ENCODE results near the gene DGCR2. TPM values are rescaled to one million over a fixed set of nuclear protein-coding genes. Genes with fewer than 3 reads are reported as not detected.
"Not testable (repeated sequence)": the region's sequence is repeated elsewhere in the genome, so short reads cannot be mapped to it uniquely, and the experiment has no call there.

The DGCR2 gene
- total RNA-seq, 1 donor from 2014 or later: 64.4 TPM

DNA sequence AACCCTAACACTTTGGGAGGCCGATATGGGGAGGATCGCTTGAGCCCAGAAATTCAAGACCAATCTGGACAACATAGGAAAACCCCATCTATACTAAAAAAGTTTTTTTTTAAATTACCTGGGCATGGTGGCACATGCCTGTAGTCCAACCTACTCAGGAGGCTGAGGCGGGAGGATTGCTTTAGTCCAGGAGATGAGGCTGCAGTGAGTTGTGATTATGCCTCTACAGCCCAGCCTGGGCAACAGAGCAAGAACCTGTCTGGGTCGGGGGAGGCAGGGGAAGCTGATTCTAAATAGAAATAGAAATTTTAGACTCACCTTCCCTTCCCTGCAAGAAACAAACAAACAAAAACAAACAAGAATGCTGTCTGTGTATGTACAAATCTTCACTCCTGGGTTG, 133.3 kb downstream of the DGCR2 start:
- TF ChIP-seq, protein P1, sequence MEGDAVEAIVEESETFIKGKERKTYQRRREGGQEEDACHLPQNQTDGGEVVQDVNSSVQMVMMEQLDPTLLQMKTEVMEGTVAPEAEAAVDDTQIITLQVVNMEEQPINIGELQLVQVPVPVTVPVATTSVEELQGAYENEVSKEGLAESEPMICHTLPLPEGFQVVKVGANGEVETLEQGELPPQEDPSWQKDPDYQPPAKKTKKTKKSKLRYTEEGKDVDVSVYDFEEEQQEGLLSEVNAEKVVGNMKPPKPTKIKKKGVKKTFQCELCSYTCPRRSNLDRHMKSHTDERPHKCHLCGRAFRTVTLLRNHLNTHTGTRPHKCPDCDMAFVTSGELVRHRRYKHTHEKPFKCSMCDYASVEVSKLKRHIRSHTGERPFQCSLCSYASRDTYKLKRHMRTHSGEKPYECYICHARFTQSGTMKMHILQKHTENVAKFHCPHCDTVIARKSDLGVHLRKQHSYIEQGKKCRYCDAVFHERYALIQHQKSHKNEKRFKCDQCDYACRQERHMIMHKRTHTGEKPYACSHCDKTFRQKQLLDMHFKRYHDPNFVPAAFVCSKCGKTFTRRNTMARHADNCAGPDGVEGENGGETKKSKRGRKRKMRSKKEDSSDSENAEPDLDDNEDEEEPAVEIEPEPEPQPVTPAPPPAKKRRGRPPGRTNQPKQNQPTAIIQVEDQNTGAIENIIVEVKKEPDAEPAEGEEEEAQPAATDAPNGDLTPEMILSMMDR (IDR thresholded peaks at IDR 0.05): no peak
- no peaks in the 10 kb centered on the region for H3K36me3 Mint-ChIP-seq (ENCODE audit: unreplicated experiment)
- no peaks in the 10 kb centered on the region for H3K4me1 Mint-ChIP-seq (ENCODE audit: unreplicated experiment)
- H3K27me3 Mint-ChIP-seq (ENCODE audit: unreplicated experiment): no peaks in the 10 kb centered on the region
- no peaks in the 10 kb centered on the region for H3K9me3 Mint-ChIP-seq (ENCODE audit: unreplicated experiment)
- DNase-seq (ENCODE audit: extremely low spot score, unreplicated experiment): no peak
- no peak overlapping the region for H3K27ac Mint-ChIP-seq (ENCODE audit: unreplicated experiment)
- no peak overlapping the region for H3K4me3 Mint-ChIP-seq (ENCODE audit: unreplicated experiment)

GRCh38 chr22:18987765-18988164, 134.4 kb downstream of the DGCR2 start:
- TF ChIP-seq, protein P1 (IDR thresholded peaks at IDR 0.05): no peak
- H3K36me3 Mint-ChIP-seq (ENCODE audit: unreplicated experiment): no peaks in the 10 kb centered on the region
- no peaks in the 10 kb centered on the region for H3K9me3 Mint-ChIP-seq (ENCODE audit: unreplicated experiment)
- H3K4me3 Mint-ChIP-seq (ENCODE audit: unreplicated experiment): no peak overlapping the region
- H3K27ac Mint-ChIP-seq (ENCODE audit: unreplicated experiment): no peak overlapping the region
- no peaks in the 10 kb centered on the region for H3K27me3 Mint-ChIP-seq (ENCODE audit: unreplicated experiment)
- H3K4me1 Mint-ChIP-seq (ENCODE audit: unreplicated experiment): no peaks in the 10 kb centered on the region
- no peak for DNase-seq (ENCODE audit: extremely low spot score, unreplicated experiment)

DNA sequence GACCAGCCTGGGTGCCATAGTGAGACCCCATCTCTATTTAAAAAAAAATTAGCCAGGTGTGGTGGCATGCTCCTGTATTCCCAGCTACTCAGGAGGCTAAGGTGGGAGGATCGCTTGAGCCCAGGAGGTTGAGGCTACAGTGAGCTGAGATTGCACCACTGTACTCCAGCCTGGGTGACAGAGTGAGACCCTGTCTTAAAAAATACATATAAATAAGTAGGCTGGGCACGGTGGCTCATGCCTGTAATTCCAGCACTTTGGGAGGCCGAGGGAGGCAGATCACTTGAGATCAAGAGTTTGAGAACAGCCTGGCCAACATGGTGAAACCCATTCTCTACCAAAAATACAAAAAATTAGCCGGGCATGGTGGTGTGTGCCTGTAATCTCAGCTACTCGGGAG, 135.1 kb downstream of the DGCR2 start:
- not testable (repeated sequence) for DNase-seq (ENCODE audit: extremely low spot score, unreplicated experiment); H3K27me3 Mint-ChIP-seq (ENCODE audit: unreplicated experiment); H3K4me1 Mint-ChIP-seq (ENCODE audit: unreplicated experiment); H3K4me3 Mint-ChIP-seq (ENCODE audit: unreplicated experiment); H3K27ac Mint-ChIP-seq (ENCODE audit: unreplicated experiment); H3K36me3 Mint-ChIP-seq (ENCODE audit: unreplicated experiment); H3K9me3 Mint-ChIP-seq (ENCODE audit: unreplicated experiment)

Other genes with a start within 250 kb of the DGCR2 start
- 4.3 and 5.2 TPM in 2 replicates for gene DGCR6, start 216.1 kb downstream of the DGCR2 start, total RNA-seq
- gene PRODH, start 186.1 kb downstream of the DGCR2 start, total RNA-seq: 11.2 and 12.0 TPM in 2 replicates
- not detected in 2 replicates for gene TSSK2, start 8.9 kb upstream of the DGCR2 start, total RNA-seq
- 21.6 TPM in 2 replicates for gene ESS2, start 22.2 kb upstream of the DGCR2 start, total RNA-seq
- gene GSC2, start 27.9 kb upstream of the DGCR2 start, total RNA-seq: not detected in 2 replicates
- gene SLC25A1, start 56.3 kb upstream of the DGCR2 start, total RNA-seq: 96.1 and 96.2 TPM in 2 replicates
- 7.9 and 10.1 TPM in 2 replicates for gene CLTCL1, start 169.3 kb upstream of the DGCR2 start, total RNA-seq